ENCODE data around the gene KRT13.

KRT13 gene

DNA sequence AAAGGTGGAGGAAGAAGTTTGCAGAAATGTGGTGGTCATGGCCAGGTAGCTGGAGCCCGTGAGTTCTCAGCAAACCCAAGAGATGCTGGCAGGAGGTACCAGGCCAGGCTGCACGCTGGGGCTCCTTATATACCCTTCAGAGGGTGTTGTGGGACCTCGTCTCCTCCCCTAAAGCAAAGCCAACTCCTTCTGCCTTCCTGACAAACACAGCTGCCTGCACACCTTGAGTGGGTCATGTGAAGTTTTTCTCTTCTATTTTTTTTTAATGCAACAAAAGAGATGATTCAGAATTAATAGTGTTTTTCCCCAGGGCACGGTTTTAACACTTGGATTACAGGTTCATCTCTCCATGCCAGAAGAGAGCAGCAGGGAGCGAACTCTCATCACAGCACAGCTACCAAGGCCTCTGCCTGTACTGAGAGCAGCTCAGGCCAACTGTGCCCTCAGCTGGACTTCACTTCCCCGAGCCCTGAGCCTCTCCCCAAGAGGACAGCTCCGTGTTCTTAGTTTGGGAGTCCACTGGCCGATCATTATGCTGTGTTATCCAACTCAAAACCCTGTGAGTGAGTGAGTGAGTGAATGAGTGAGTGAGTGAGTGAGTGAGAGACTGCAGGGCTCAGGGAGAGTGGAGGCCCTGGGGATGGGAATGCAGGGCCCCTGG is 13.5 kb upstream of the KRT13 start, which contains the start of gene KRT15:
TSS of gene KRT15 (minus strand) at position 102 of the 661 bp plus-strand sequence. CDS start at position 39, 63 bp downstream.
- peak; percentile 75 to 91 for DNase-seq

DNA sequence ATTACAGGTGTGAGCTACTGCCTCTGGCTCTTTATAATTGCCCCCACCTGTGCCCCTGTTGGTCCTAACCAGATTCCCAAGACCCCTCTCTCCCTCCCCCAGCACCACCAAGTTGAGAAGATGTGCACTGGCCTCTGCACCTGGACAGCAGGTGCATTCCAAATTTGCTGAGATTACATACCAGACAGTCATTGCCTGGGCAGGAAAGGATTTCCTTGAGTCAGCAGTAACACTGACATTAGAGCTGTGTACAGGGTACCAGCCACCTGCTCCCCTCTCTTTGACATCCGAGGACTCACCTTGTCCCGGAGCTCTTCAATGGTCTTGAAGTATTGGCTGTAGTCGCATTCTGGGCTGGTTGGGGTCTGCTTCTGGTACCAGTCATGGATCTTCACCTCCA is 12.6 kb upstream of the KRT13 start:
- peak in 1 of 2 experiments; percentile 36 for DNase-seq

DNA sequence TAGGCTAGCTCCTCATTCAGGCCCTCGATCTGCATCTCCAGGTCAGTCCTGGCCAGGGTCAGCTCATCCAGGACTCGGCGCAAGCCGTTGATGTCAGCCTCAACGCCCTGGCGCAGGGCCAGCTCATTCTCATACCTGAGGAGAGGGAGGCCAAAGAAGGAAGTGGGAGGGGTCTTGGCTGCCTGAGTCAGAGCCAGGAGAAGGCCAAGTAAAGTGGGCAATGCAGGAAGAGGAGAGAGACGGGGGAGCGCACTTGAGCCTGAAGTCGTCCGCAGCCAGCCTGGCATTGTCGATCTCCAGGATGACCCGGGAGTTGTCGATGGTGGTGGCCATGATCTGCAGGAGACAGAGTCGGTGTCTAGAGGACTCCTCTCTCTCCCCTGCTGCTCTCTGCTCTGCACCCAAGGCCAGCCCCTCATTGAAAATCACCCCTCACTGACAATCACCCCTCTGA is 11.4 kb upstream of the KRT13 start:
- DNase-seq, result no peak

DNA sequence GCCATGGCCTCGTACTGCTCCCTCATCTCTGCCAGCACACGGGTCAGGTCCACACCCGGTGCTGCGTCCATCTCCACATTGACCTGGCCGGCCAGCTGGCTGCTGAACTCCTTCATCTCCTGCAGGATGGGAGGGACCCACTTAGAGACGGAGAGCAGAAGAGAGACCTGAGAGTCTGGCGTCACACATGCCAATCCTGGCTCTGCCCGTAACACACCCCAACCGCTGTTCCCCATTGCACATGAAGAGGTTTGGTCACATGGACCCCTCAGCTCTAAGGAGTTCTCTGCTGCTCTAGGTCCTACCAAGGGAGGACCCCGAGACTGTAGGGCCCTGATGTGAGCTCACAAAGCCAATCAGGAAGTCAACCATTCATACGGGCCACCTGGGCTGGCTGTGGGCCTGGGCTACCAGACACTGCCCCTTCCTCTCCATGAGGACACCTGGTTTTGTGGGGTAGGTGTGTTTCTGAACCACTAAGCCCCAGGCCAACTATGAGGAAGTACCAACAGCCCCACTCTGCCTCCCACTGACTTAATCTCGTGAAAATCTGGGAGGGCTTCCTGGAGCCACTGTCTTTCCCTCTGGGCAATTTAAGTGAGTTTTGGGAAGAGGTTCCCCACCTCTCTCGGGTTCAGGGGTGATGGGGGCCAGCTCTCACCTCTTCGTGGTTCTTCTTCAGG is 10.9 kb upstream of the KRT13 start:
- no peak for DNase-seq

DNA sequence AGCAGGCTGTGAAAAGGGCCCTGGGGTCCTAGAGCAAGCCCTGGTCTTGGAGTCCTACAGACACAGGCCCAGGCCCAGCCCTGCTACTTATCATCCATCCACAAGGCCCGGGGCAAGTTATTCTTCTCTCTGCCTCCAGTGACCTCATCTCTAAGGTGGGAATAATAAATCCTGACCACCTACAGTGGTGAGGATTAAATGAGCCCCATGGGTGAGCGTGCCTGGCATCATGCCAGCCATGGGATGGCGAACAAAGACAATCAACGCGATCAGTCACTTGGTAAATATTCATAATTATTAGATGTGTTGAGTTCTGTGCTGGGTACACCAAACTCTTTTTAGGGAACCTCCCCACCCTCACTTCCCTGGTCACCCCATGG is 7.7 kb upstream of the KRT13 start:
- DNase-seq, result peak; percentile 84 to 94

DNA sequence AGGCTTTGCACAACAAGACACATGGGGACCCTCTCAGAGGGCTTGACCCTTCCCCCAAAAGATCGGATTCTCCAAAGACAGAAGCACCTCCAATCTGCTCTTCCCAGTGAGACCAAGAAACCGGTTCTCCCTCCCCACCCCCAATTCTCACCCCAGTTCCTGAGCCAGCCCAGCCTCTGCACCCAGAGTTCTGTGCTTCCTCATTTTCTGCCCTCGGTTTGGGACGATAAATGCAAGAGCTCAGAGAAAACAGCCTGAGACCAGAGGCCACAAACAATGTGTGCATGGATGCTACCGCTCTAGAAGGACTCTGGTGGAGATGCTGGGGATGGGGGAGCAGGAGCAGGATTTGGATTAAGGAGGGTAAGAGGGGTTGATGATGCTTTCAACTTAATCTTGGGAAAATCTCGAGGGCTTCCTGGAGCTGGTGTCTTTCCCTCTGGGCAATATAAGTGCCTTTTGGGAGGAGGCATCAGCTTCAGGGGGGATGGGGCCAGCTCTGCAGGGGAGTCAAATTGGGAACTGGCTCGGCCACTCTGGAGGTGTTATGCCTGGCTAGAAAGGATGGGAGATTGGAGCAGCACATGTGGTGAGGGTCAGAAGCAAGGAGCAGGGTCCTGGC is 7.2 kb upstream of the KRT13 start:
- no peak for DNase-seq

DNA sequence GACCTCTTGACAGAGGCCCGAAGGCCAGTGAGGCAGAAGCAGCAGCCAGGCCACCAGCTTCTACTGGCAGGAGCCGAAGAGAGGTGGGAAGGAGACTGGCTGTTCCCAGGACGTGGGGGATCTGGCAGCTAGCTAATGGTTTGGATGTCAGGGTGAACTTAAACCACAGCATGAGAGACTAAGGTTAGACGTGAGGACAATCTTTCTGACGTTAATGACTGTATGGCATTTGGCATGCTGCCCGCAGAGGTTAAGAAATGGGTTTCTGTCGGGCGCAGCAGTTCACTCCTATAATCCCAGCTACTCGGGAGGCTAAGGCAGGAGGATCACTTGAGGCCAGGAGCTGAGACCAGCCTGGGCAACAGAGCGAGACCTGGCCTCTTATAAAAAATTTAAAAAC is 6.3 kb upstream of the KRT13 start:
- no peak for DNase-seq

DNA sequence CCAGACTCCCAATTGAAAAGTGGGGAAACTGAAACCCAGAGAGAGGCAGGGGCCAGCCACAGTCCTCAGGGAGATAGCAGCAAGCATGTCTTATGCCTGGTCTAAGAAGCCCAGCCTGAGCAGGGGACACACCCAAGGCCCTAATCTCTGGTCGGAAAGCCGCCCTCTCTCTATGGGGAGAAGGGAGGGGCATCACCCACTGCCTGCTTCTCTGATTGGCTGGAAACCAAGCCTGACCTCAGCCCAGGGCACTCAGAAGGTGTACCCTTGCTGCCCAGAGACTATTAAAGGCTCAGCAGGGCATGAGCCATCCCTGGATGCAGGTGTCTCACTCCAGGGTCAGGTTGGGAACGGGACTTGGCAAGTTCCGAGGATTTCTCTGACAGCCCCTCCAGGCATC is 5.7 kb upstream of the KRT13 start:
- DNase-seq, result peak in 1 of 2 experiments; percentile 34

DNA sequence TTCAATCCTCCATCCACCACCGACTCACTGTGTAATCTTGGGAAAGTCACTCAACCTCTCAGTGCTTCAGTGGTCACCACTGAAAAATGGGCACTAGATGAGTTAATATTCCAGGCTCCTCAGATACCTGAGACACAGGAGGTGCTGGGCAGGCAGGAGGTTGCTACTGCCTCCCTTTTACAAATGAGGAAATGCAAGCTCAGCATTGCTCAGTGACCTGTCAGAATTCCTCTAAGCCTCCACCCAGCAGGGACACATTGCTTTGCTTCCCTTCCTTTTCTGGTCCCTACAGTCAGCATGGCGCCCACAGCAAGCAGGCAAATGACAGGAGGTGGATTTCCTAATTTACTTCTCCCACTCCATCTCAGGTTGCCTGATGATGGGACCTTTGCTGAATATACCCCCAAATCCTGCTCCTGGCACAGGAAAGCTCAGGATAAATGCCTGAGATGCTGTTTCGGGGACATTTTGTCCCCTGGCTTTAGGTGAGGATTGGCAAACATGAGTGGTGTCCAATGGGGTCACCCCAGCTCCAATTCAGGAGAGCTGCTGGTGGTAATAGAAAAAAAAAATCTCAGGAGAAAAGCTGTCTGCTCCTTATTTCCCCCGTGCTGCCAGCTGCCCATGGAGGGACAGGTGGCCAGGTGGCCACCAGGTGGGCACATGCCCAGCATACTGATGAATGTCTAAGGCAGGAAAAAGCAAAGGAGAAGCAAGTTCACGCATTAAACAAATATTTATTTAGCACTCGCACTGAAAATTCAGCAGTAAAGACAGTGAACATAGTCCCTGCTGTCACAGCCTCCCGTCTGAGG is 5.0 kb upstream of the KRT13 start:
- DNase-seq, result peak in 1 of 2 experiments; percentile 43

DNA sequence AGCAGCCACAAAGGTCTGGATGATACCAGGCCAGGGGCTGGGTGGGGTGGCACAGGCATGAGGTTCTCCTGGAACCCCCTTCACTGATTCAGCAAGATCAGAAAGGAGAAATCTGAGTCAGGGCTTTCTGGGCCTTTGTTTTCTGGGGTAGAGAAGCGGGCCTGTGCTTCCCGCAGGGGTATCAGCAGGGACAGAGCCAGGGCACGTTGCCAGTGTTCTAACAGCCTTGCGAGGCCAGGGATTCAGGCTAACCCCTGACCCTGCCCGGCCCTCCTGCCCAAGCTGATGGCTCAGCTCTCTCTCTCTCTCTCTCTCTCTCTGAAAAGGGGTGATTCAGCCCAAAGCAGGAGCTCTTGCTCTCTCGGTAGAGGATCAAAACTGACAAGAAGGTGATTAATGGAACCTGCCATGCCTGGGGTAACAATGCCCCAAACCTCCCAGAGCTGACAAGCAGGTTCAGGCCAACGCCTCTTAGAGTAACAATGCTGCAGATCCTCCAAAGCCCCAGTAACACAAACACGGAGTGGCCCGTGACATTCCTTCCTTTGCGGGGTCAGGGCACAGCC is 2.0 kb upstream of the KRT13 start:
- no peak for DNase-seq

DNA sequence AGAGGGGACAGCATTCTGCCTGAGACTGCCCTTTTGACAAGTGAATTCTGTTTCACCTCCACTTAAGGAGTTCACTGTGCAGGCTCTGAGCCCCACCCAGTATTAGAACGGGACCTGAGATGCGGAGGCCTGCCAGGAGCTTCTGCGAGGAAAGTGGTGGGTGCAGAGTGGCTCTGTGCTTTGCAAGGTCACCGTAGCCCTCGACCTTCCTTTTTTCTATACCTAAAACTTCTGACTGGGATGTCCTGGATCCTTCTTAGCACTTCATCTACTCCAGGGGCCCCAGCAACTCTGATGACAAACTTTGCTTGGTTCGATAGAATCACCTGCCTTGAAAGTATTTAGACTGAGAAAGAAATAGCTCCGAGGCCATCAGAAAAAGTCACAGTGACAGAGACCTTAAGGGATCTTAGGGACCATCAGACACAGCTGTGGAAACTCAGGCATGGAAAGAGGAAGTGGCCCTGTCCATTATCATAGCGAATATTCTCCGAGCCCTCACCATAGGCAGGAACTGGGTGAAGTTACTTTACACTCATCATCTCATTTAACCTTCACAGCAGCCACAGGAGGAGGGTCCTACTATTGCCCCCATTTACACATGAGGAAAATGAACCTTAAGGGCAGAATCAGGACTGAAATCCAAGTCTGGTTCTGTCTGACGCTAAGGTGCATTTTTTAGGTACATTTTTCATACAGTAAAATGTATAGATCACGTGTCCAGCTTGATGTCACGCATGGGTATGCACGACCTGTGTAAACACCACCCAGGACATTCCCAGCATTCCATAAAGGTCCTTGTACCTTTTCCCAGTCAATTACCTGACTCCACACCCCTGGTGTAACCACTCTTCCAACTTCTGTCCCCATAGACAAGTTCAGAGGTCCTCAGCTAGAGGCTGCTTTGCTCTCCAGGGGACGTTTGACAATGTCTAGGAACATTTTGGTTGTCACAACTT is 676 bp upstream of the KRT13 start:
- DNase-seq, result no peak

DNA sequence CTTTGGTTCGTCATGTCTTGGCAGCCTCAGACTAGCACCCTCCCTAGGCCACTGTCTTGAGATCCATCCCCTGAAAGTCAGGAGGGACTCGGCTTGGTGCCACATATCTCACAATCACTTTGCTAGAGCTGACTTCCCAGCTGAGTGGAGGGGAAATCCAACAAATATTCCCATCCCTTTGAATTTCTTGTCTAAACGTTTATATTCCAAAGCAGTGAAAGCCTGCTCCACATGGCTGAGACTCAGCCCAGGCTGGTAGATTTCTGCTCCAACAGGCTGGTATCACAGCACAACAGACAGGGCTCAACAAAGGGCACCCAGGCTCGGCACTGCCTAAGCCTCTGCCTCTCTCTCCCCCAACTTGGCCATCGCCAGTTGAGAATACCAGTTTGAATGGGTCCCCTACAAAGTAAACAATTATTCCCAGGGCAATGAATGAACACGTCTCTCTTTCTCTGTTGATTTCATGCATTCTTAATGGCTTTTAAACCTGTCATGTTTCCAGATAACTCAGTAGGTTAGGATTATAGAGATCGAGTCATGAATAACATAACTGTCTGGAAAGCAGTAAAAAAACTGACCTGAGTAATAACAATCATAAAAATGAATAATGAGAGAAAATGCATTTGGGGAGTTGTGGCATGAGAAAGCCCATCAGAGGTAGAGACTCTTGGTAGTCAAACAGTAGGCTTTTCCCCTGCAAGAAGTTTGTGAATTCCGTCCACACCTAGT is 1.0 kb downstream of the KRT13 start:
- peak in 1 of 2 experiments; percentile 23 for DNase-seq

DNA sequence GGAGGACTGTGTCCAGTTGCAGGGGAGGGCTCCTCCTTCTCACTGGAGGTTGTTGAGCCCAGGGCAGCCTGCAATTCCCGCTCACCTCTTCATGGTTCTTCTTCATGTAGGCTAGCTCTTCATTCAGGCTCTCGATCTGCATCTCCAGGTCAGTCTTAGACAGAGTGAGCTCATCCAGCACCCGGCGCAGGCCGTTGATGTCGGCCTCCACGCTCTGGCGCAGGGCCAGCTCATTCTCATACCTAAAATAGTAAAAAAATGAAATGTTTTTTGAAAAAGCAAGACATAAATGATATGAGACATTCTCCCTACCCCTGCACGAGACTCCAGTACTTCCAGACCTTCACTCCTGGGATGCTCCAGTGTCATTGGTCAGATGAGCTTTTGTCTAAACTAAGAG is 2.2 kb downstream of the KRT13 start:
- DNase-seq, result no peak

DNA sequence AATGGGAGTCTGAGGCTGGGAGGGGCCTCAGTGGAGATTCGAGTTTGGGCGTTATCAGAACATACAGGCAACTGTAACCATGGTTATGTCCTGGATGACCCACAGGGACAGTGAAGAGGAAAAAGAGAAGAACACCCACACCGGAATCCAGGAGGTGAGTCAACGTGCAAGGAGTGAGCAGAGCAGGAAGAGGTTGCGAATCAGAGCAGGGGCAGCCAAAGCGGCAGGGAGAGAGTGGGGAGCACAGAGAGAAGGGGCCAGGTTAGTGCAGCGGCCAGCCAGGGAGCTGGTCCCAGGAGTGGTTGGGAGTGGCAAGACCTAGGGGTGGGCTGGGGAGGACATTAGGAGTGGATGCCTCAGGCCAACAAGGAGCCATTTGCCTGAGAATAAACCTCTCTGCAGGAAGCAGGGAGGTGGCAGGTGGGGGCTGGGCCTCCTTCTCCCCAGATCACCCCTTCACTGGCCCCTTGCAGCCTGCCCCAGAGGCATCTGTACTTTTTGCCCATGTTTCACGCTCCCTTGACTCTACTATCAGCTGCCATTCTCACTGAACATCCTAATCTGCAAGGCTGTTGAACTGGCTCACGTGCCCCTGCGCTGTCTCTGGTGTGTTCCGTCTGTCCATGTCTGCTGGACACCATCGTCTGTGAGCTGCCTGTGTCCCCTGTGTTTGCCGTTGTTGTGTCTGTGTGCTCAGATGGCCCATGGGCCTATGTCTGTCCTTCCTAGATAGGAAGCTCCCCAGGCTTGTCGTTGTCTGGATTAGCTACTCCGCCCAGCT is 5.1 kb downstream of the KRT13 start:
- no peak for DNase-seq

DNA sequence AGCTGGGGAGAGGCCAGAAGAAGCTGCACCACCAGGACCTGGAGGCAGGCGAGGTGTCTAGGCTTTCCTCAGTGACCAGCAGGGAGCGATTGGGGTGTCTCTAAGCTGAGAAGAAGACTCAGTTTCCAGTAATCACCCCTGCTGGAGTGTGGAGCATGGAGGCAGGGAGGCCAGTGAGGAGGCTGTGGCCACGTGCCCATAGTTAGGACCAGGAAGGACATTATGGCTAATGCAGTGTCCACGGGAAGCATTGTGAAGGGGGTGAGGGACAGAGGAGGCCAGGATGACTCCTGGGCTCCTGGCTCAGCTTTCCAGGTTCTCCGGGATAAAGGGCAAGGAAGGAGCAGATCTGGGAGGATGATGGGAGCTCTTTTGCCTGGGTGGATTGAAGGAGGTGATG is 5.7 kb downstream of the KRT13 start:
- DNase-seq, result no peak

DNA sequence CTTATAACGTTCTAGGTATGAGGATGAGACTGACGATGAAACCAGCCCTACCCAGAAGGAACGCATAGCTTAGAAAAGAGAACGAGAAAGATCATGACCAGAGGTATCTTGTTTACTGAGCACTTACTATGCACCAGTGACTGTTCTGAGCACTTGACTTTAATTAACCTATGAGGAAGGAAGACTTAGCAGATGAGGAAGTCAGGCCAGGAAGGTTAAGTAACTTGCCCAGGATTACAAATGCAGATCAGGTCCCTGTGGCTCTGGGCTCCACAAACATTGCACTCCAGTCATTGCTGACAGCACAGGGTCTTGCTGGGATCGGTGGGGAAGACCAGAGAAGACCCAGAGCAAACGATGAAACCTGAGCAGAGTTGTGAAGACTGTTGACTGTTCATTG is 7.1 kb downstream of the KRT13 start:
- no peak for DNase-seq

DNA sequence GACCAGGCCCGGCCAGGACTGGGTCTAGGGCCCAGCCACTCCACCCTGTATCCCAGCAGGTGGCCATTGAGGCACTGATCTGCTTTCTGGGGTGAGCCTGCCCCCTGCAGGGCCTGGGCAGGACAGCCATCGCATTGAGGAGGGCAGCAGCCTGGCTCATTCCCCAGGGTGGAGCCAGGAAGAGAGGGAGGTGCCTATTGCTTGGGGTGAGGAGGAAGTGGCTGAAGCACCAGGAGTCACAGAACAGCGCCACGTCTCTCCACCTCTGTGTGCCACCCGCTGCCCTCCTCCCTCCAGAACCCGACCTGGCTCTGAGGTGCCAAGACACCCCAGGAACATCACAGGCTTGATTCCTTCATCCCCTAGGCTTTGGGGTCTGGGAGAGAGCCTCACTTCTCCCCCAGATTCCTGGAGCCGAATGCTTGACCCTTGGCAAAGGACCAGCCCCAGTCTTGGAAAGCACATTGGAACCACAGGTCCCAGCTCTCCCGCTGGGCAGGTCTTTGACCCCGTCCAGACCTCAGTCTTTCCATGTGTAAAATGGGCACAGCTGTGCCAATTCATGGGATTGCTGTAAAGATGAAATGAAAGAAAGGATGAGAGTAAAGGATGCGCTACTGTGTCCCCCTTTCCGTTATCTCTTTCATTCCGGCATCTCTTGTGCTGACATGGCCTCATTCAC is 8.5 kb downstream of the KRT13 start:
- peak in 1 of 2 experiments; percentile 40 for DNase-seq

DNA sequence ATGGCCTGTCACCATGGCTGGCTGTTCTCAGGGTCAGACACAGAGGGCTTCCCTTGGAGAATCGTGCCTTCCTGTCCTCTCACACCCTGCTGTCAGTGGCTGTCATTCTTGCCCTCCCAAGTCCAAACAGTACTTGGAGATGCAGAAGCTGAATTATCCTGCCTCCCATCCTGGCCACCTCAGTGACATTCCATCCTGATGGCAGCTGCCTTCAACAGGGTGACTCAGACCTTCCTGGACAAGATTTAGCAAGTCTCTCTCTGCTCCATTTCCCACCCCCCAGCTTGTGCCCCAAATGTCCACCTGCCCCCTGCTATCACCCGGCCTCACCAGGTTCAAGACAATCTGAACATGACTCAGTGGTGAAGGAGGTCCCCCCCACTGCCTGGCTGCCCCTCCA is 10.9 kb downstream of the KRT13 start:
- no peak for DNase-seq

DNA sequence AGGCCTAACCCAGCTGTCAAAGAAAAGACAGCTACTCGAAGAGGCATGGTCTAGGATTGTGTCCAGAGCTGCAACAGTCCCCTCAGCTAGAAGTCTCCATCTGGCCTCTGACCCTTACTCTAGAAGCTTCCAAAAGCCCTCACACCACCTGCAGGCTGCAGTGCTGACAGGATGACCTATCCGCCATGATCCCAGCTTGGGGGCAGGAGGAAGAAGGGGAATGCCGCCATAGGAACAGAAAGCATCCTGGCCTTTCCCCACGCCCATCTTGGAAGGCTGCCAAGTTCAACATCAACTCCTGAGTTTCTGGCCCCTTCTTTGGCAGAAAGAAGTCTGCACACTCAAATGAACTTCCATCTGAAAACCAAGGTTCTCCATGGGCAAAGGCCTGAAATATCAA is 12.6 kb downstream of the KRT13 start:
- DNase-seq, result peak; percentile 17 to 74

DNA sequence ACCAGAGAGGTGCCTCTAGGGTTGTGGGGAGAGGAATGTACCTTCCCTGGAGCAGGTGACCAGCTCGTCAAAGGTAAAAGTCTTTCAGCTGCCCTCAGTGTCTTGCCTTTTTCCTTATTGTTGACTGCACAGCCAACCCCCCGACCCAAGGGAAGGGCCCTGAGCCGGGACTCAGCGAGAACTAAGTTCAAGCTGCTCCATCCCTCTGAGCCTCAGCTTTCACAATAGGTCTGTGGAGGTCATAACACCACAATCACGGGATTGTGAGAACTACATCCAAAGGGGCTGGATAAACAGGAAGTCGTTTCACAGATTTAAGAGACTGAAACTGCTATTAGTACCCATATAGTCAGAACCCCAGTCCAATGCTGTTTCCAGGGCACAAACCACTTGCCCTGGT is 13.1 kb downstream of the KRT13 start:
- DNase-seq, result no peak
